D341Med (cell line): ENCODE results near the gene ICAM2.
"Not testable (repeated sequence)": the region's sequence is repeated elsewhere in the genome, so short reads cannot be mapped to it uniquely, and the experiment has no call there.

Source experiments
- DNase-seq: peaks from one replicate; pipeline ENCODE4 v3.0.0; 2012; ENCODE audit warnings: low spot score

The ICAM2 gene

DNA sequence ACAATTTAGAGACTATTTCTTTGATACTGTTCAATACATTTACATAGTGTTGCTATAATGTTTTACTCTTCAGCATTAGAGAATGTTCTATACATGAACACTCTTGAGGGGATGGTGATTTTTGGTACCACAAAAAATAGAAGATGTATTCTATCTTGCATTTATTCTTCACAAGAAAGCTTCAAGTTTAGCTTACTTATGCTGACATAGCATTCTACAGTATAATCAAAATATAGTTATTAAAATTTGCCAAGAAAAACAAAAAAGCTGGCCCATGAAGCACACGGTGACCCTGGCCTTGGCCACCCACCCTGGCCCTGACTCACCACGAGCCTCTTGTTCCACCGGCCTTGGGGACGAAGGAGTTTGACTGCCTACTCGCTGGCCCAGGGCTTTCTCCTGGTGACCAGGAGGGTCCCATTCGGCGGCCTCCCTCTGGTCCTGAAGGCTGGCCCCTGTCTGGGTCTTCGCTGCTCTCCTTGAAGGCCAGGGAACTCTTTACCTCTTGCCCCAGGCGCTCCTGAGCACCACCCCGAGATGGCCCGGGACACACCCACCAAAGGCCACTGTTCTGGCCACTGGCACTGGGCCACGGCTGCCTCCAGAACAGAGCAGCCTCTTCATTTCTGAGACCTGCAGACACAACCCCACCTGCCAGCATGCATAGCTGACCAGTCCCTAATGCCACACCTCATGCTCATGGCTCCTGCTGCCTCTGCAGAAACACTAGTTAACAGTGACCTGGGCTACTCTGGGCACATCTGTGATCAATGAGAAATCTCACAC, 22.5 kb upstream of the ICAM2 start:
- DNase-seq, result no peak

DNA sequence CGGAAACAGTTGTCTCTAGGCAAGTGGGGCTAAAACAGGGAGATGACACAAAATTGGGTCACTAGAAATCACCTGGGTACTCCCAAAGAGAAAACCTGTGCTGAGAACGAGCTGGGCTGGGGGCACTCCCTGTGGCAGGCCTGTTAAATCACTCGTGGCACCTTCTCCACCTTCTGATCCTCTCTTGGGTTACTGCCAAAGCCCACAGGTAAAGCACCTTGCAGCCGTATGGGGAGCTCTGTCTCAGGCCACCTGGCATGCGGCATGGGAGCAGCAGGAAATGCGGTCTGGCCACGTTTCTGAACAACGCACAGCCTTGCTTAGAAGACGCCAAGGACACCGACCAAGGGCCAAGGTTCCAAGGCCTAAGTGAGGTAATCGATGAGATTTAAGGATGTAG, 21.5 kb upstream of the ICAM2 start:
- no peak for DNase-seq

GRCh38 chr17:64040206-64040605, 19.8 kb upstream of the ICAM2 start:
- DNase-seq, result no peak

- DNase-seq, result no peak
Observed at GRCh38 chr17:64039106-64039400, 18.6 kb upstream of the ICAM2 start.

DNA sequence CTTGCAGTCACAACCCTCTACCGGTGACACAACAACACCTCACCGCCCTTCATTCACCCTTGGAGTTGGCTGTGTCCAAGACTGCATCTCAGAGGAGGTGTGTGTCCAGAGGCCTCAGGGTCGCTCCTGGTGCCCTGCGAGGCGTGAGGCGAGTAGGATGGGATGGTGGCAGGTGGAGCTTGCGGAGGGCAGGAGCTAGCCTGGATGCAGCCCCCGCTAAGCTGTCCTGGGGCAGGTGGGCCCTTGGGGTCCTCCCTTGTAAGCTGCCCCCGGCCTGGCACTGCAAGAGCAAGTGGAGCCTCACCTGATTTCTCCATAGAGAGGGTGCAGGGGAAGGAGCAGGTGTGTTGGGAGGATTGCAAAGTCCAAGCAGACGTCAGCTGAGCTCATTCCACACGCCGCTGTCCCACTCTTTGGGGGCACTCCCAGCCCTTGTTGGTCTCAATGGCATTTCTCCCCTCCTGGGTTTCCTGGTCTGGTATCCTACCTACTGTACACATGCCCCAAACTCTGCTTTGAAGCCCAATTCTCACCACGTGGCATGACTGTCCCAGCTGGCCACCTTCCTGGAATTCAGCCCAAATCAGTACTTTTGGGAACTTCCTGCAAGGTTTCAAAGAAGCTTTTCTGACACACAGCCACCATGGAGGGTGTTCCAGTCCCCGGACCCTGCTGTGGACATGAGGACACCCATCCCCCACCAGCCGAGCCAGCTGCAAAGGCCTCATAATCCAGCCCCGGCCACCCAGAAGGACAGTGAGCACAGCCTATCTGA, 18.1 kb upstream of the ICAM2 start:
- DNase-seq, result no peak

DNA sequence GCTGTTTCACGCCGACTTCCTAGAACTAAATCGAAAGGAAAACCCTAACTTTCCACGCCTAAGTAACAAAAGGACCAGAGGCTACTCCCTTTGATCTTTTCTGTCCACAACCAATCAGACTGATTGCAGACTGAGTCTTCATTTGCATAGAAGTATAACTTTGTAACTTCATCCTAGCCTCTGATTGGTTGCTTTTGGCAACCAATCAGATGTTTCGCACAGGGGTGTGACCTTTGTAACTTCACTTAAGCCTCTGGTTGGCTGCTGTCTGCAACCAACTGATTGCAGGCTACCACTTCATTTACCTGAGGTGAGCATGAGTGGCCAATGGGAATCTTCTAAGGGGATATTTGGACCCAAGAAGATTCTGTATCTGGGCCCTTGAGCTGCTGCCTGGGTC, 17.4 kb upstream of the ICAM2 start:
- DNase-seq, result no peak

DNA sequence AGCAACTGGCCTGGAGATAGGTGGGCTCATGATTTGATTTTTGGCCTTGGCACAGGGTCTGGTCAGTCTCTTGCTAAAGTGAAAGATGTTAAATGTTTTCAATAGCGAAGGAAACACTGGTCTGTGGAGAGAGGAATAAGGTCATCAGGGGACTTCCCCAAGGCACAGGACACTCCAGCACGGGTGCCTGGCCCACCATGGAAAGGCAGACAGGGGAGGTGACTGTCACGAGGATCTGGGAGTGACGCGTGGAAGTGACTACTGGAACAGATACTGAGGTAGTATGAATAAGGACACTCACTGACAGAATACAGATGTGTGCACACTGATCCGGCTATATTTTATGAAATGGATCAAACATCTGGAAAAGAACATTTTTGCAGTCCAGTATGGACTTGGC, 16.7 kb upstream of the ICAM2 start:
- no peak for DNase-seq

DNA sequence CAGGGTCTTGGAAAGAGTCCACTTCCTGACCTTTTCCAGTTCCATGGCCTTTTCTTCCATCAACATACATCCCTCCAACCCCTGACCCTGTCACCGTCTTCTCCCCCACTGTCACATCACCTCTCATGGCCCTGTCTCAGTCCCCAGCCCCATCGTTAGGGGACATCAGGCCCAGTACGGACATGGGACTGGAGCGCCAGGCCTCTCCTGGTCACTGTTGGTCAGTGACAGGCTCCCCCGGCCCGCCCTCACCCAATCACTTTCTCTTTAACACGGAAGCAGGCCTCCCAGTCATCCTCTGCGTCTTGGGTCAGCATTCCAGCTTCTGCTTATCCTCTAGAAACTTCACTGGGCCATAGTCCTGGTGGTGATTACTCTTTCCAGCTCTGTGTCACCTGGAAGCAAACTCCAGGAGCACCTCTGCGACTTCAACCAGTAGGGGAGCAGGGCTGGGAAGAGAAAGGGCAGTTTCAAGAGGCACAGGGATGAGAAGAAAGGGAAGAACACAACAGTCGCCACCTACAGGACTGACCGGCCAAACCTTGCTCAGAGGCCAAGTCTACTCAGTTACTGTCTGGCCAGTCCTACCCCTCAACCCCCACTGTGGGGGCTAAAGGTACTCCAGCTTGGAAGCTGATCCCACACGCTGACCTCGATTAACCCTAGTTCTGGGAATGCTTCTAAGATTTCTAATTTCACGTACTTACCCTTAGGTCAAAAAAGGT, 15.9 kb upstream of the ICAM2 start:
- no peak for DNase-seq

GRCh38 chr17:64032081-64032480, 11.6 kb upstream of the ICAM2 start:
- no peak for DNase-seq

DNA sequence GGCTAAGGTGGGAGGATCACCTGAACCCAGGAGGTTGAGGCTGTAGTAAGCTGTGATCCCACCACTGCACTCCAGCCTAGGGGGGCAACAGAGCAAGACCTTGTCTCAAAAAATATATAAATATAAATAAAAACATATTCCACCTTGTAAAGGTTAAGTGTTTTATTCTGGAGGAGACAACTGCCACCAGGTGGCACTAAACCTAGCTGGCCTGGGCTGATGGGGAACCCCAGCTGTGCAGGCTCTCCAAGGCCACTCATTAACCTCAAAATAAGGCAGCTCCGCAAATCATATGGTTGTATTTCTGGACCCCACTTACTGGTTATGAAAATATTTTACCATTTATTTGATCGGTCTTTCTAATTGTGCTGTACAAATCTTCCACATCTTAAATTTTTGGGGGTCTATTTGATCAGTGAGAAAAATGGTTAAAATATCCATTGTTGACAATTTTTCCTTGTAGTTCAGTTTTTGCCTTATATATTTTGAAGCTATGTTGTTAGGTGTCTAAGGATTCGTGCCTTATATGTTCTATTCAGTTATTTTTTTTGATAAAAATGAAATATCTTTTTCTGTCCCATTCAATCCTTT, 8.5 kb upstream of the ICAM2 start:
- peak; percentile 86 for DNase-seq

GRCh38 chr17:64025732-64026294, 5.4 kb upstream of the ICAM2 start:
- DNase-seq, result peak; percentile 95

- no peak for DNase-seq
Observed at GRCh38 chr17:64024781-64025731, 4.6 kb upstream of the ICAM2 start.

GRCh38 chr17:64024215-64024654, 3.8 kb upstream of the ICAM2 start:
- peak; percentile 49 for DNase-seq

DNA sequence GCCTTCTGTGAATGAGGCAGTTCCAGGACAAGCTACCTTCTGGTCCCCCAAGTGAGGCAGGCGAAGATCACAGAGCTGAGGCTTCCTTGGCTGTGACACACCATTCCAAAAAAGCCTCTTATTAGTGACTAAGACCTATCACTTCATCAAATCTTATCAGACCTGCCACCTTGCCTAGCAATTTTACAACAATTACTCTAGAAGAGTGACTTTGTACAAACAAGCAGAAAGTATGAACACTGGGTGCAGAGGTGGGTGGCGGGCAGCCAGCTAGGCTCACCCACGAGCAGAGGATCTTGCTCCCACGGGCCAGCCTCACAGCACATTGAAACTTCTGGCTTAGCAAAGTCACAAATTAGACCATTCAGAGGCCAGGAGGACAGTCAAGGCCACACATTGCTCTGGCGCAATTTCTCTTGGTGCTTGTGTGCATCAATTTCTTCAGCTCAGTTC, 2.2 kb upstream of the ICAM2 start:
- no peak for DNase-seq

DNA sequence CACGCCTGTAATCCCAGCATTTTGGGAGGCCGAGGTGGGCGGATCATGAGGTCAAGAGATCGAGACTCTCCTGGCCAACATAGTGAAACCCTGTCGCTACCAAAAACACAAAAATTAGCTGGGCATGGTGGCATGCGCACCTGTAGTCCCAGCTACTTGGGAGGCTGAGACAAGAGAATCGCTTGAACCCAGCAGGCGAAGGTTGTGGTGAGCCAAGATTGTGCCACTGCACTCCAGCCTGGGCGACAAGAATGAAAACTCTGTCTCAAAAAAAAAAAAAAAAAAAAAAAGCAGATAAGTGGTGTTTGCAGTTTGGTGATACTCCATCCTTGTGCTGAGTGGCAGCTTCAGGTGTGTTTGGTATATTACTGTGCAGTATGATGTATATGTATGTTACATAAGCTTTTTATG, 877 bp downstream of the ICAM2 start:
- not testable (repeated sequence) for DNase-seq

DNA sequence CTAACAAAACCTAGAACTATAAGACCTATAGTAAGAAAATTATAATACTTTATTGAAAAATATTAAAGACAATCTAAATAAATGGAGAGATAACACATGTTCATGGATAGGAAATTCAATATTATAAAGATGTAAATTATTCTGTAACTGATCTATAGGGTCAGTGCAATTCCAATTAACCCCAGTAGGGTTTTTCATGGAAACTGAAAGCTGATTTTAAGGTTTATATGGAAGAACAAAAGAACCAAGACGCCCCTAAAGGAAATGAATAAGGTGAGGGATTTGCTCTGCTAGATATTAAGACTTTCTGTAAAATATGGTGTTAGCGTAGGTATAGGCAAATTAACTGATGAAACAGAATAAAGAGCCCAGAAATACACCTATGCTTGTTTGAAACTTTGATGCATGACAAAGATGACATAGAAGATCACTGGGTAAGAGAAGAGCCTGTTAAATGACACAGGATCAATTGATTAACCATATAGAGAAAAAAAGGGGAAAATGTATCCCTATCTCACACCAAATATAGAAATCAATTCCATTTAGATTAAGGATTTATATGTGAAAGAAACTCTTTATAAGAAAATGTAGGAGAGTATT, 3.0 kb downstream of the ICAM2 start:
- DNase-seq, result no peak

GRCh38 chr17:64016974-64017373, 3.5 kb downstream of the ICAM2 start:
- DNase-seq, result no peak

GRCh38 chr17:64016231-64016784, 4.1 kb downstream of the ICAM2 start:
- DNase-seq, result no peak

DNA sequence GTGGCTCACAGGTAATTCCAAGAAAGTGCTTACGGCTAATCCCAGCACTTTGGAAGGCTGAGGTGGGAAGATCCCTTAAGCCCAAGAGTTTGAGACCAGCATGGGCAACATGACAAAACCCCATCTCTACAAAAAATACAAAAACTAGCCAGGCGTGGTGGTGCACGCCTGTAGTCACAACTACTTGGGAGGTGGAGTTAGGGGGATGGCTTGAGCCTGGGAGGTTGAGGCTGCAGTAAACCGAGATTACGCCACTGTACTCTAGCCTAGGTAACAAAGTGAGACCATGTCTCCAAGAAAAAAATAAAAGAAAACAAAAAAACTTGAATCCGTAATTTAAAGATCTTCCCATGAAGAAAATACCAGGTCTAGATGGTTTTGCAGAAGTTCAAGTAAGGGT, 5.0 kb downstream of the ICAM2 start:
- DNase-seq, result no peak
